LoVo (cell line): ENCODE results near the gene FADS3.

Experiments
- DNase-seq: peaks from one replicate; pipeline ENCODE4 v3.0.0-alpha.2; 2016; ENCODE audit warnings: low spot score

Gene FADS3

DNA sequence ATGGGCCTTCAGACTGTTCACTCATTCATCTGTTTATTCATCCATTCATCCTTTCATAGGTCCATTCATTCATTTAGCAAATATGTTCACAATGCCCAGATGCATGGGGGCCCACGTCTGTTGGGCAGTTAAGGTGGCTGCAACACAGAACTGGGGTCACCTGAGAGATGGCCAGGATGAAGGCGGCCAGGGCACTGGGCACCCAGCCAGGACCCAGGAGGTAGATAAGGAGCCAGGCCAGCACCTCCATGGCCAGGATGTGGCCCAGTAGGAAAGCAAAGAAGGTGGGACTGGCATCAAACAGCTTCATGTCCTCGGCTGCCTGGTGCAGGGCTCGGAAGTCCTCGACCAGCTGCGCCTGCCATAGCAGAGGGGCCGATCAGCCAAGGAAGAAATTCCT is 12.2 kb downstream of the FADS3 start:
- DNase-seq = no peak

DNA sequence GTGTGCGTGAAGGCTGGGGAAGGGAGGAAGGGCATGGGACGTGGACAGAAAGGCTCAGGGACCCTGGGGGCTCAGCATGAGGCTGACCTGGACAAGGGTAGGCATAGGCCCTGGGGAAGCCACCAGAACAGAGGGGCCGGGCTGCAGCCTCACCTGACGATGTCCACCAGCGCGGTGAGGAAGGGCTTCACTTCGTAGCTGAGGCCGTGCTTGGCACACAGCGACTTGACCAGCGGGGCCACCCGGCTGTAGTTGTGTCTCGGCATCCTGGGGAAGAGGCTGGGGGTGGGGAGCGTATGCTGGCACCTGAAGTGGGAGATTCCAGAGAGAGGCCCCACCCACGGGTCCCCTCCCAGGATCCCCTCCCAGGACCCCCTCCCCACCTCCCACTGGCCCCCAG is 15.6 kb downstream of the FADS3 start:
- no peak for DNase-seq

DNA sequence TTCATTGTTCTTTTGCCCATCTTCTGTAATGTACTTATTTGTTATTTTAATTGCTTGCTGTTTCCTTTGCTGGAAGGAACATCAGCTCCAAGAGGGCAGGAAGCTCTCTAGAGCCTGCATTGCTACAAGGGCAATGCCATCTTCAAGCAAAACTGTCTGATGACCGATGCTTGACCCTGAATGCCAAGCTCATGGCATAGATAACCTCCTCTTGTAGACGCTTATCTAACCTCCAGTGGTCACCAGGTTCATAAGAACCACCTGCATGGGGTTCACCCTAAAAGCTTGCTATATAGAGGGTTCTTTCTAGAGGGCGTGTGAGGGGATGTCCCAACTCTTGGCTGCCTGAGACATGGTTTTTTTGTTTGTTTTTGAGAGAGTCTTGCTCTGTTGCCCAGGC is 16.5 kb downstream of the FADS3 start:
- DNase-seq = no peak

DNA sequence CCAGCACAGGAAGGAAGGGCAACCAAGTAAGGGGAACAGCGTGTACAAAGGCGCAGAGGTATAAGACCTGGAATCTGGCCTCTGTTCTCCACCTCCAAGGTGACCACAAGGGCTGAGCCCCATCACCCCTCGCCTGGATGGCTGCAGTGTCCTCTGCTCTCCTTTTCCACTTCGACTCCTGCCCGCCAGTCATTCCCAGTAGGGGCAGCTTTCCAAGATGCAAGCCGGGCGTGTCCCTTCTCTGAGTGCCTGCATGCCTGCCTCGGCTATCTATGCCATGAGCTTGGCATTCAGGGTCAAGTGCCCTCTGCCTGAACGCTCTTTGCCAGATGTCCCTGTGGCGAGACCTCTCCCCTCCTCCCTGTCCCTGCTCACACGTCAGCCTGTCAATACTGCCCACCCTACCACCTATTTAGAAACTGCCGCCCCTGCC is 17.0 kb downstream of the FADS3 start:
- no peak for DNase-seq

DNA sequence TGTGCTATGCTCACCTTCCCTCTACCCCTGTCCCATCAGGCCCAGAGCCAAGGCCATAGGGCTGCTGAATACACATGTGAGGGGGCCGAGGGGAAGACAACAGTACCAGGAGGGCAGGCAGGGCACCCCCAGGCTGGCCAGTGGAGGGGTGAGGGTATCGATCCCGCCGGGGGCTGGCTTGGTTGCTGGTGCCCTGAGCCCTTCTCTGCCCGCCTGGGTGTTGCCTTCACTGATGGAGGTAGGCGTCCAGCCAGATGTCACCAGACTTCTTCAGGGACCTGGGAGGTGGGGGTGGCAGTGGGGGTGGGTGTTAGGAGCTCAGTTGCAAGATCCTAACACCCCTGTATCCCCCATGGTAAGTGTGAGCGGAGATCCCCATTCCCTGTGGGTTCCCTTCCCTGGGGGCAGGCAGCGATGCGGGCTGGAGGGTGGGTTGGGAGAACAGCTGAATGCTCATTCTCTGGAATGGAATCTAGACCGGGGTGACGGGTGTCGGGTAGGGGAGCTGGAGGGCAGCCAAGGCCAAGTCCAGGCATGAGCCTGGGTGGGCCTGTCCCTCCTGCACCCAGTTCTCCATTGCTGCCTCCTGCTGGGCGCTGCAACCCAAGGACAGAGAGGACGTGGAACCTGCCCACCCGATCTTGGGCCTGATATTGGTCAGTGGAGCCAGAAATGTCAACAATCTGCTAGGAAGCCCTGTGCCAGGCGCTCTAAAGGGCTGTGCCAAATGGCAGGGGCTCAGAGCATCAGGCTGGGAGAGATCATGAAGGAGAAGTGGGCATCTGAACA is 17.6 kb downstream of the FADS3 start:
- DNase-seq = no peak

DNA sequence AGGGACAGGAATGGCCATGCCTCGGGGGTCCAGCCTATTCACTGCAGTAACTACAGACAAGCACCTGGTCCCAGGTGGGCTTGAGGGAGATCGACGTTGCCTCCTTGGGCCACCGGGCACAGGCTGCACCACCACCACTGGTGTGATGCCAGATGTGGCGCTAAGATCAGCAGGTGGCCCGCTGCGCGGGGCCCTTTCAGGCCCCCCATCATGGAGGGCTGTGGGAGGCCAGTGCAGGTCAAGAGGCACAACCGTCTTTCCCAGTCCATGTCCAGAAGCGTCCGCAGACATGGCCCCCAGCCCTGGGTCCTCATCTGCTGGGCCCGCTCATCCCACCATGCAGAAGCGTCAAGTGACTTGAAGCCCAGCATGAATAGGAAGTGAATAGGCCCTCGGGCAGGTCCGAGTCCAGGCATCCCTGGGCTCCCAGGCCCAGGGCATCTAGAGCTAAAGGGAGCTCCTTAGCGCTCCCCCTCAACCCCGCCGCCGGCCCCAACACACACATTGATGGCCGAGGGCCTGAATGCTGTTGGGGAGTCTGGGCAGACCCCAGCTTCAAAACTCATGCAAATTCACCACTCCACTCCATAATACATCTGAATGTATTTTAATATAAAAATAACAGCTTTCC is 18.3 kb downstream of the FADS3 start:
- DNase-seq = no peak

DNA sequence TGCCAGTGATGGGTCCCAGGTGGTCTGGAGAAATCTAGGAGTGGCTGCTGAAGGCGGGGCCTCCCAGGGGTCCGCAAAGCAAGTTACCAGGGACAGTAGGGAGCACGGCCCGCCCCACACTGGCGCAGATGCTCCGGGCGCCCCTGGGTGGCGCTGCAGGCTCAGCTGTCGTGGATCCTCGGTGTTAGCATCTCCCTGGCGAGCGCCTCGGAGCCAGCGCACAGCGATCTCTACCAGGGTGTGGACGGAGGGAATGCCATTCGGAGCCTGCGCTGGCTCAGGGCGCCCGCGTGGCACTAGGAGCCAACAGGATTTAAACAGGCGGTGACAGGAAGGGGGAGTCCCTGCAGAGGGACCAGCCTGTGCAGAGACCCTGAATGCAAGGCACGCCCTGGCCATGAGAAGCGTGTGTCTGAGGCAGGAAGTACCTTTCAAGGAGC is 20.2 kb downstream of the FADS3 start:
- DNase-seq = peak; percentile 73

DNA sequence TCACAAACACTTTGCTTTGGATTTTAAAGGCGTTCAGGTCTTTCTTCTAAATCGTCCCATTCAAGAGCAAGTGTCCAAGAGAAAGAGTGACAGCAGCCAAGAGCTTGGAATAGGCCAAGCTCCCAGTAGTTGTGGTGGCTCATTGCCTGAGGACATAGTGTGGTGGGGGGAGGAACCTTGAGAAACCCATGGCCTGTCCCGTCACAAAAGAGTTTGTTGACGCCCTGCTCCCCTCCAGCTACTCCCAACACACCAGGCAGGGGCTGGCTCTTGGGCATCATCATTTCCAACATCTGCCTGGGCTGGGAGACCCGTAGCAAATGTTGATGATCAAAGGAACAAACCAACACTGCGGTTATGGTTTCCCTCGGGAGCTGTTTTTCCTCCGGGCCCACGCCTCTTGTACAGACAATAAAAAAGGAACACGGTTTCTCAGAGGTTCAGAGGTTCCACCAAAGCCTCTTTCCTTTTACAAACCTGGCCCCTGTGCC is 20.8 kb downstream of the FADS3 start:
- no peak for DNase-seq

DNA sequence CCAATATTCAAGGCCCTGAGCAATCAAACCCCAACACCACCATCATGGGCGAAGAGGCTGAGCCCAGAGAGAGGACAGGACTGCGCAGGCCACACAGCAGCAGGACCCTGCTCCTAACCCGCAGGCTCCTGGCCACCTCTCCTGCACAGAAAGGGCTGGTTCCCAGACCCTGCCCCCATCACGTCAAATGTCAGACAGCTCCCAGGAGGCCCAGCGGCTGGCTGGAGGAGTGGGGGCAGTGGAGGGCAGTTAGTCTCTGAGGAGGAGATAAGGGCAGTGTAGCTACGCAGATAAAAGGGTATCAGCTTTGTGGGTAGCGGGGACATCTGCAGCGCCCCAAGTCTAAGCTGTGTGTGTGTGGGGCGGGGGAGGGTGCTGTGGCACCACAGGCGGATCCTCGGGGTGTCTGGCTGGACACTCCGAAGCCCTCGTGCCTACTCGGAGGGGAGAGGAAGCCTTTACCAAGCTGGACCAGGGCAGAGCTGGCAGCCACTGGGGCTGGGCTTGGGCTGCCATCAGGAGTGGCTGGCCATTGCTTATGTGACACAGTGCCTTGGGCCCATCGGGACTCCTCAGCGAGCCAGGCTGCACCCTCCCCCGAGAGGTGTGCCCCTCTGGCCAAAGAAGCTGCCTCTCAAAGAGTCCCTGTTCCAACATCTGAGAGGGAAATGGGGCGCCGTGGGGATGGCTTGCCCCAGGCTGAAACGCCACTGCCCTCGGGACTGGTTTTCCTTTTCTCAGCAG is 21.5 kb downstream of the FADS3 start:
- no peak for DNase-seq

DNA sequence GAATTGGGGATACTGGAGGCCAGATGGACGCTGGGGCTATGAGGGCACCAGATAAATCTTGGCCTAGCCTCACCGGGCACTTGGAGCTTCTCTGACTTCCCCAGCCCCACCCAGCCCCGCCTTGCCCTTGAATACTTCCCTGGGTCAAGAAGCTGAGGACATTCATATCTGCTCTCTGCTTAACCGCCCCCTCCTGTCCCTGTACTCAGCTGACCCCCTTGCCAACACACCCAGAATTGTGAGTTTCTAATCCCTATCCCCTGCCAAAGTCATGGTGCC is 22.0 kb downstream of the FADS3 start:
- DNase-seq = no peak

DNA sequence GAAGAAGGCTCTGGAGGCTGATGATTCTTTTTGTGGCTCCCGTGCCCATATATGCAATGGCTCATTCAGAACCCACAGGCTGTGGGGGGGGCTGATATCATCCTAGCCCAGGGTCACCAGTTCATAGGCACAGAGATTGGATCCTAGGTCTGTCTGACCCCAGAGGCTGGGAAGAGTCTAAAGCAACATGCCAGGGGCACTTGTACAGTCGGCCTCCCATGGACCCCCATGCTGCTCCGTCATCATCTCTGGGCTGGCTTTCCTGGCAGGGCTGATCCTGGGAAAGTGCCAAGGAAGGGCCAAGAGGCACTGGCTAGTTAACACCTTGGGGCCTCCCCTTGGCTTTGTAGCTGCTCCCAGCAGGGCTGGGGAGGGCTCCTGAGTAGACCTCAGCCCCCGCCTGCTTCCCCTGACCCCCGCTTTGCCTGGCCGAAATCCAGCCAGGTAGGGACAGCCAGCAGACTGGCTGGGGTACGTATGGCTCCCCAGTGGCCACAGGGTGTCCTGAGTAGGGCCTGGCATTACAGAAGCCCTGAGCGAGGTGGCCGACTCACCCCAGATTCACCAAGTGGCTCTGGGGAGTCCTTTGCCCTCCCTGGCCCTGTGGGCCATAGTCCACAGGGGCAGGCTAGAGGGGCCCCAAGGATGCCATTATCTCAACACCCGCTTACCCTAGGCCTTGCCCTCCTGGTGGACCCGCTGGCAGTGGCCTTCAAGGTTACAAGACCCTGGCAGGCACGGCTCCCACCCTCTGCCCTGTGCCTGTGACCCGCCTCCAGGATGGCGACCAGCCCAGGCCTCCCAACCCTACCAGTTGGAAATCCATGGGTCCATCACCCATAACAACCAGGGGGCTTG is 22.5 kb downstream of the FADS3 start:
- DNase-seq = no peak

DNA sequence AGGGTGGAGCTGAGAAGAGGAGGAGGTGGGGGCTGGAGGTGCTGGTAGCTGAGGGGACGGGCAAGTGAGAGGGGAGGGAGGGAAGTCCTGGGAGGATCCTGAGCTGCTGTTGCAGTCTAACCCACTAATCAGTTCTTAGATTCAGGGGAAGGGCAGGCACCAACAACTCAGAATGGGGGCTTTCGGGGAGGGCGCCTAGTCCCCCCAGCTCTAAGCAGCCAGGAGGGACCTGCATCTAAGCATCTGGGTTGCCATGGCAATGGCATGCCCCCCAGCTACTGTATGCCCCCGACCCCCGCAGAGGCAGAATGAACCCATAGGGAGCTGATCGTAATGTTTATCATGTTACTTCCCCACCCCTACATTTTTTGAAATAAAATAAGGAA is 24.4 kb downstream of the FADS3 start:
- no peak for DNase-seq

DNA sequence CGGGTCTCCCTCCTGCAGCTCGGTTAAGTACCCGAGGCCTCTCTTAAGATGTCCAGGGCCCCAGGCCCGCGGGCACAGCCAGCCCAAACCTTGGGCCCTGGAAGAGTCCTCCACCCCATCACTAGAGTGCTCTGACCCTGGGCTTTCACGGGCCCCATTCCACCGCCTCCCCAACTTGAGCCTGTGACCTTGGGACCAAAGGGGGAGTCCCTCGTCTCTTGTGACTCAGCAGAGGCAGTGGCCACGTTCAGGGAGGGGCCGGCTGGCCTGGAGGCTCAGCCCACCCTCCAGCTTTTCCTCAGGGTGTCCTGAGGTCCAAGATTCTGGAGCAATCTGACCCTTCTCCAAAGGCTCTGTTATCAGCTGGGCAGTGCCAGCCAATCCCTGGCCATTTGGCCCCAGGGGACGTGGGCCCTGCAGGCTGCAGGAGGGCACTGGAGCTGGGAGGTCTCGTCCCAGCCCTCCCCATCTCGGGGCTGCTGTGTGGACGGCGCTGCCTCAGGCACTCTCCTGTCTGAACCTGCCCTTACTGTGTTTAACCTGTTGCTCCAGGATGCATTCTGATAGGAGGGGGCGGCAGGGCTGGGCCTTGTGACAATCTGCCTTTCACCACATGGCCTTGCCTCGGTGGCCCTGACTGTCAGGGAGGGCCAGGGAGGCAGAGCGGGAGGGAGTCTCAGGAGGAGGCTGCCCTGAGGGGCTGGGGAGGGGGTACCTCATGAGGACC is 25.0 kb downstream of the FADS3 start:
- DNase-seq = no peak

DNA sequence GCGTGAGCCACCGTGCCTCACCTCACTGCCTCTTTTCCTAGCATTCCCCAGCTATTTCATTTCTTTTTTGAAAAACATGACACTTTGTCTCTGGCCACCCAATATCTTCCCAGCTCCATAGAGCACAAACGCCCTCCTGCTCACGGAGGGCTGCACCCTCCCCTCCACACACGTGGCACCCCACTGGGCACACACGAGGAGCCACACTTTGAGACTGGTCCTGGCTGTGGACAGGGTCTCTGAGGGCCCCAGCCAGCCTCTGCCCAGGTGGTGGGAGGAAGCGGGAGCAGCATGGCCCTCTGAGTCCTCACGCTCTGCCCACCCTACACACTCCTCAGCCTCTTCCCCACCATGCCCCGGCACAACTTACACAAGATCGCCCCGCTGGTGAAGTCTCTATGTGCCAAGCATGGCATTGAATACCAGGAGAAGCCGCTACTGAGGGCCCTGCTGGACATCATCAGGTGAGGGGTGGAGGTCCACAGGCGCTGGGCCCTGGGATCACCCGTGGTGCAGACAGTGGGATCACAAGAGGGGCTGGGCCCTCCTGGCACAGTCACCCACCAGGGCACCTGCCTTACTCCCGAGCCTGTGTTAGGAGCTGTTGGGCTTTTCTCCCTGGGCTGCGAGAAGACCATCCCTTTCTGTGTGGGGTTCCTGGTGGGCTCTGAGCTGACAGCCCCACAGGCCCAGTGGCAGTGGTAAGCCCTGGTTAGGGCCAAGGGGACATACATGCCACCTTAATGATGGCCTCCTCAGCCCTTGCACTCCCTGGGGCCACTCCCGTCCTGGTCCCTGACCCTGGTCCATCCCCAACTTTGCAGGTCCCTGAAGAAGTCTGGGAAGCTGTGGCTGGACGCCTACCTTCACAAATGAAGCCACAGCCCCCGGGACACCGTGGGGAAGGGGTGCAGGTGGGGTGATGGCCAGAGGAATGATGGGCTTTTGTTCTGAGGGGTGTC is 26.2 kb downstream of the FADS3 start:
- DNase-seq = no peak

DNA sequence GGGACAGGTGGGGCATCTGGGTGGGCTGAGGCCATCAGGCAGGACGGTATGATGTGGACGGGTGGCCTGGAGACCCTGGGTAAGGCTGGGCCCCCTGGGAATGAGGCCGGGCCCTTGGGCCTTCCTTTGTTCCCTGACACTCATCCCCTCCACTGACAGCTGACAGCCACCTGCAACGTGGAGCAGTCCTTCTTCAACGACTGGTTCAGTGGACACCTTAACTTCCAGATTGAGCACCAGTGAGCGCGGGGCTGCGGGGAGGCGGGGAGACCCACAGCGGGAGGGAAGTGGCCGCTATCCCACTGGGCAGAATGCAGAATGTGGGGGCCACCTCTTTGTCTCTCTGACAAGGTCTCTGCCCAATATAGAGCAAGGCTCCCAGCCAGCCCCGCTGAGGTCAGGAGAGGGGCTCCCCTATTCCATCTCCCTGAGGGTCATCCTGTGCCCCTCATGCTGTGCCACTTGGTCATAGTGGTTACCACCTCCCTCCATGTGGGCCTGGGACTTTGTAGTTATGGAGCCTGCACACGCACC is 27.7 kb downstream of the FADS3 start:
- DNase-seq = no peak

DNA sequence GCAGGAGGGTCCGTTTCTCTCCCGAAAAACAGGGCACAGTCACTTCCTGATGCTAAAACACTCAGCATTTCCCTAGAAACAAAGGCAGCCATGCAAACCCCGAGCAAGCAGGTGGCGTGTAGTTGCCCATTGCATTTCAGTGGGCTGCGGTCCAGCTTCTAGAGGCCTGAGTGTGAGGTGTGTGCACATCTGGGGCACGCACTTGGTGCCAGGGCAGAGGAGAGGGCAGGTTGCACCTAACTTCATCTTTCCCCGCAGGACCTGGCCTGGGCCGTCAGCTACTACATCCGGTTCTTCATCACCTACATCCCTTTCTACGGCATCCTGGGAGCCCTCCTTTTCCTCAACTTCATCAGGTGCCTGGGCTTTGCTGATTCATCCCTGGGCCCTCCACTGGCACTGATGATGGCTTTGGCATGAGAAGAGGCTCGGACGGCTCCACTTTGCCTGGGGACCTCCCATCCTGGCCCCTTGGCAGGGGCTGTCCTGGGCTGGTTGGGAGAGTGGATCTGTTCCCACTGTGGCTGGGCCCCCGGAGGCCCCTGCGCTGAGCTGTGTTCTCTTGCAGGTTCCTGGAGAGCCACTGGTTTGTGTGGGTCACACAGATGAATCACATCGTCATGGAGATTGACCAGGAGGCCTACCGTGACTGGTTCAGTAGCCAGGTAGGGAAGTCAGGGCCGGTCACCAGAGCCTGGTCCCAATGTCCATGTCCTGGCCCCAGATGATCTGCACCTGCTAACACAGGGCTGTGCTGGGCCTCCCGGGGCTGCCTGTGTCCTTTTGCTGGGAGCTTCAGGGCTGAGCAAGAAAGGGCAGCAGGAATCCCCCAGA is 28.4 kb downstream of the FADS3 start:
- no peak for DNase-seq

DNA sequence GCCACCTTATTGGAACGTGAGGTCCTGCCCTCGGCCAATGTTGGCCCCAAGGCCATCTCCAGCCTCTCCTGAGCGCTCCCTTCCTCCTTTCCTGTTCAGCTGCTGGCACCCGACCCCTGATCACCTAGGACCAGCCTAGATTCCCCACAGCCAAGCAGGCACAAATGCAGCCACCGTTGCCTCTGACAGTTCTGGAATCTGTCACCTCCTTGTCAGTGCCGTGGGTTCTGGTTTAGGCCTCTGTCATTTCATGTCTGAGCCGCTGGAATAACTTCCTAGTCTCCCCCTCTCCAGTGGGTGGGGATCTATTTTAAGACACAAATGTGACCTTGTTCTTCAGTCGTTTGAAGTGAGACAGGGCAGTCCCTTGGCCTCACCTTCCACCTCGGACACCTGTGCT is 29.7 kb downstream of the FADS3 start:
- DNase-seq = no peak

DNA sequence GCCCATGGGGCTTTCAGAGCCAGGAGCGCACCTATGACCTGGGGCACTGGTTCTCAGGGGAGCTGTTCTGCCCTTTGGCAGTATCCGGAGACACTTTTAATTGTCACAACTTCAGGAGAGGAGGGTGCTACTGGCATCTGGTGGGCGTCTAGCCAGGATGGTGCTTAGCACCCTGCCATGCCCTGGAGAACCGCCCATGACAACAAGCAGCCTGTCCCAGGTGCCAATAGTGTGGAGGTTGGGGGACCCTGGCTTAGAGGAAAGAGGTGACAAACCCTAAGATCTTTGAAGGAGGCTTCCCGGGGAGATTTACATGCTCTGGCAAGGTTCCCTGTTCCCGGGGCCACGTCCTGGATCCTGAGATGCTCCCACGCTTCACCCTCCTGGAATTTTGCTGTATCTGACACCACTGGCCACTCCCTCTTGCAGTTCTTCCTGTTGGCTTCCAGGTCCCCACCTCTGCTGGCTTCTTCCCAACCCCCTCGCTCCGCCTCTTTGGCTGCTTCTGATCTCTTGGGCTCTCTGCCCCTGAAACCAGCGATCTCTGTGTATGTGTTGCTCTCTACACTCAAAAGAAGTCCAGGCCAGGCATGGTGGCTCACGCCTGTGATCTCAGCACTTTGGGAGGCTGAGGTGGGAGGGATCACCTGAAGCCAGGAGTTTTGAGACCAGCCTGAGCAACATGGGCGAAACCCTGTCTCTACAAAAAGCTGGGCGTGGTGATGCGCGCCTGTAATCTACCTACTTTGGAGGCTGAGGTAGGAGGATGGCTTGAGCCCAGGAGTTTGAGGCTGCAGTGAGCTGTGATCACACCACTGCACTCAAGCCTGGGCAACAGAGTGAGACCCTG is 31.1 kb downstream of the FADS3 start:
- DNase-seq = peak; percentile 62
